Suprapubic skin (tissue), 4 donors: ENCODE measurements around the gene RETN. TPM values are rescaled to one million over a fixed set of nuclear protein-coding genes. Genes with fewer than 3 reads are reported as not detected.

Source experiments
- DNase-seq, 2 donors: peaks; one replicate each; pipeline ENCODE4 v3.0.0-alpha.2; 2019; ENCODE audit warnings: low spot score in 2 of 2
- H3K27ac ChIP-seq: fragments of 200-600 bp; sonication (generic); one replicate; pipeline ENCODE4 v1.5.1; 2019
- H3K27me3 ChIP-seq: fragments of 200-600 bp; sonication (generic); one replicate; pipeline ENCODE4 v1.5.1; 2019
- H3K36me3 ChIP-seq: fragments of 200-600 bp; sonication (generic); one replicate; pipeline ENCODE4 v1.5.1; 2019
- H3K4me1 ChIP-seq: fragments of 200-600 bp; sonication (generic); one replicate; pipeline ENCODE4 v1.5.1; 2019
- H3K4me3 ChIP-seq: fragments of 200-600 bp; sonication (generic); one replicate; pipeline ENCODE4 v1.5.1; 2019; ENCODE audit warnings: mild to moderate bottlenecking
- H3K9me3 ChIP-seq: fragments of 200-600 bp; sonication (generic); one replicate; pipeline ENCODE4 v1.5.1; 2019
- CTCF ChIP-seq, 2 donors: fragments of 200-600 bp in 1 of 2; fragments of 450-650 bp in 1 of 2; sonication (generic) in 1 of 2; IDR thresholded peaks; one replicate each; pipeline ENCODE4 v1.5.1; 2016 to 2019; ENCODE audit warnings: antibody characterized with exemption in 2 of 2, mild to moderate bottlenecking in 1 of 2, moderate library complexity in 1 of 2
- EP300 ChIP-seq: sonication (generic); formaldehyde crosslinking; IDR thresholded peaks from one replicate; pipeline ENCODE4 v1.6.1; 2017; ENCODE audit warnings: antibody characterized with exemption
- POLR2A ChIP-seq, 2 donors: fragments of 450-650 bp; IDR thresholded peaks; one replicate each; pipeline ENCODE4 v1.6.1; 2017; ENCODE audit warnings: antibody characterized with exemption in 2 of 2, mild to moderate bottlenecking in 2 of 2, moderate library complexity in 2 of 2
- POLR2AphosphoS5 ChIP-seq, 3 donors: sonication (generic); formaldehyde crosslinking; IDR thresholded peaks; one replicate each; pipeline ENCODE4 v1.6.1; 2017; ENCODE audit warnings: antibody characterized with exemption in 3 of 3
- WGBS: methylation state at CpG from one replicate; pipeline ENCODE4 v1.1.5; 2018; 5-methylcytosine and 5-hydroxymethylcytosine counted together
- total RNA-seq, 4 donors: library from RNA; depleted of rRNA; stranded (reverse); fragments of >200 nt; gene quantifications; one replicate each; pipeline ENCODE4 v1.1.0, GENCODE V29; 2016

The RETN gene
- total RNA-seq: not detected

GRCh38 chr19:7668842-7669241 lies at the start of gene RETN:
RETN (plus strand) TSS chr19:7669049; CDS start chr19:7669327, 278 bp downstream.
- H3K4me3 ChIP-seq: no peak within 1 kb of the TSS
- H3K27ac ChIP-seq: no peak within 1 kb of the TSS
- H3K9me3 ChIP-seq: no peaks in the 10 kb centered on the region
- no peak for TF ChIP-seq CTCF (IDR thresholded peaks at IDR 0.05)
- DNase-seq: no peak
- no peaks in the 10 kb centered on the region for H3K36me3 ChIP-seq
- peaks cover 56% of the 10 kb centered on the region for H3K27me3 ChIP-seq
- WGBS: 70% methylated on average over 2 of the region's 9 CpGs
- H3K4me1 ChIP-seq: peaks cover 7% of the 10 kb centered on the region

- TF ChIP-seq POLR2A (IDR thresholded peaks at IDR 0.05) (no peak), POLR2AphosphoS5 (IDR thresholded peaks at IDR 0.05) (no peak), CTCF (IDR thresholded peaks at IDR 0.05) (no peak), EP300 (no peak)
- no peak for DNase-seq
- Histone ChIP-seq H3K27me3 (no peaks in the 10 kb centered on the region), H3K27ac (peak overlapping the region; percentile 69), H3K4me1 (peaks cover 30% of the 10 kb centered on the region), H3K9me3 (no peaks in the 10 kb centered on the region), H3K4me3 (peak overlapping the region; percentile 9), H3K36me3 (peaks cover 87% of the 10 kb centered on the region)
- 66% methylated on average over 11 of the region's 48 CpGs for WGBS
These were observed 49.0 kb upstream of the RETN start for GRCh38 chr19:7619671-7620441.

GRCh38 chr19:7620442-7621412 lies 48.1 kb upstream of the RETN start:
- H3K27me3 ChIP-seq: no peaks in the 10 kb centered on the region
- TF ChIP-seq POLR2A (IDR thresholded peaks at IDR 0.05): no peak
- TF ChIP-seq POLR2AphosphoS5 (IDR thresholded peaks at IDR 0.05): no peak
- TF ChIP-seq EP300: no peak
- TF ChIP-seq CTCF (IDR thresholded peaks at IDR 0.05): no peak
- DNase-seq: no peak
- H3K4me3 ChIP-seq: no peak overlapping the region
- H3K36me3 ChIP-seq: peaks cover 86% of the 10 kb centered on the region
- H3K9me3 ChIP-seq: no peaks in the 10 kb centered on the region
- WGBS: 93% methylated on average over 25 of the region's 57 CpGs
- H3K4me1 ChIP-seq: peaks cover 30% of the 10 kb centered on the region
- peak overlapping the region; percentile 69 for H3K27ac ChIP-seq

GRCh38 chr19:7622933-7623685 lies 45.7 kb upstream of the RETN start:
- Histone ChIP-seq H3K27ac (no peak overlapping the region), H3K36me3 (peaks cover 84% of the 10 kb centered on the region), H3K4me3 (no peak overlapping the region), H3K4me1 (peaks cover 37% of the 10 kb centered on the region), H3K27me3 (no peaks in the 10 kb centered on the region), H3K9me3 (no peaks in the 10 kb centered on the region)
- 94% methylated on average over 6 of the region's 16 CpGs for whole genome bisulfite sequencing
- TF ChIP-seq CTCF (IDR thresholded peaks at IDR 0.05) (no peak), EP300 (no peak), POLR2A (IDR thresholded peaks at IDR 0.05) (no peak), POLR2AphosphoS5 (IDR thresholded peaks at IDR 0.05) (no peak)
- no peak for DNase-seq
